Measurements from ENCODE around the gene CDS1.
"Not testable (repeated sequence)": the region's sequence is repeated elsewhere in the genome, so short reads cannot be mapped to it uniquely, and the experiment has no call there.

The CDS1 gene

DNA sequence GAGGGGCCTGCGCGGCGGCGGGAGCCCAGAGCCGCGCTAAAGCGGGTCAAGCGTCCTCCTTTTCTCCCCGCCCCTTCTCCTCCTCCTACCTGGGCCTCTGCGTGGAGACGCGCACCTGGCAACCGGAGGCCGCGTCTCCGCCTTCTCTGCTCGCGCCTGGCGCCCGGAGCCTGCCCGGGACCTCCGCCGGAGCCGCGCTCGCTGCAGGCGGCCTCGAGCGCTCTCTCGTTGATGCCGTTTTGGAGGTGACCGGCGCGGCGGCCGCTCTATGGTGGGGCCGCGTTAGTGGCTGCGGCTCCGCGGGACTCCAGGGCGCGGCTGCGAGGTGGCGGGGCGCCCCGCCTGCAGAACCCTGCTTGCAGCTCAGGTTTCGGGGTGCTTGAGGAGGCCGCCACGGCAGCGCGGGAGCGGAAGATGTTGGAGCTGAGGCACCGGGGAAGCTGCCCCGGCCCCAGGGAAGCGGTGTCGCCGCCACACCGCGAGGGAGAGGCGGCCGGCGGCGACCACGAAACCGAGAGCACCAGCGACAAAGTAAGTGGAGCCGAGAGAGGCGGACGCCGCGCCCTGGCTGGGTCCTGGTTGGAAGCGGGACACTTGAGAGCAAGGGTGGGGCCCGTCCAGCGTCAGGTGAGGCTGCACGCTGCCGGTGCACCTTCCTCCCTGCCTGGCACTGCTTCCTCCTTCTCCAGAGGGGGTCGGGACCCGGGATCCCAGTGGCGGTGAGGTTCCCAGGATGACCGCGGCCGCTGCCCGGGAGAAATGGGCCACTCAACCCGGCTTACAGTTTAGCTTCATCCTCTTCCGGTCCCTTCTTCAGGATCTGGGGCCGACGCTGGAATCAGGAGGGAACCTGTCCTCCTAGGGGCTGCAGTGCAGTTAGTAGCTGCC, at the start of gene CDS1:
Gene CDS1, plus strand, starts transcription at position 140 of the 888 bp plus-strand sequence. Its CDS starts 275 bp downstream, at position 415.
- Histone ChIP-seq H3K4me3 (ENCODE audit: low read depth in 1 of 2, low read length in 1 of 2) (peak within 1 kb of the TSS; percentile 55 to 66), H3K9me3 (no peaks in the 10 kb centered on the region), H3K27me3 (peaks cover 94% of the 10 kb centered on the region), H3K36me3 (no peaks in the 10 kb centered on the region), H3K4me1 (ENCODE audit: control insufficient read depth in 1 of 2, insufficient read depth in 1 of 2, low read depth in 1 of 2, low read length in 1 of 2) (peaks cover 9 to 22% of the 10 kb centered on the region in 2 experiments), H3K27ac (no peak within 1 kb of the TSS)
- TF ChIP-seq, protein P1, sequence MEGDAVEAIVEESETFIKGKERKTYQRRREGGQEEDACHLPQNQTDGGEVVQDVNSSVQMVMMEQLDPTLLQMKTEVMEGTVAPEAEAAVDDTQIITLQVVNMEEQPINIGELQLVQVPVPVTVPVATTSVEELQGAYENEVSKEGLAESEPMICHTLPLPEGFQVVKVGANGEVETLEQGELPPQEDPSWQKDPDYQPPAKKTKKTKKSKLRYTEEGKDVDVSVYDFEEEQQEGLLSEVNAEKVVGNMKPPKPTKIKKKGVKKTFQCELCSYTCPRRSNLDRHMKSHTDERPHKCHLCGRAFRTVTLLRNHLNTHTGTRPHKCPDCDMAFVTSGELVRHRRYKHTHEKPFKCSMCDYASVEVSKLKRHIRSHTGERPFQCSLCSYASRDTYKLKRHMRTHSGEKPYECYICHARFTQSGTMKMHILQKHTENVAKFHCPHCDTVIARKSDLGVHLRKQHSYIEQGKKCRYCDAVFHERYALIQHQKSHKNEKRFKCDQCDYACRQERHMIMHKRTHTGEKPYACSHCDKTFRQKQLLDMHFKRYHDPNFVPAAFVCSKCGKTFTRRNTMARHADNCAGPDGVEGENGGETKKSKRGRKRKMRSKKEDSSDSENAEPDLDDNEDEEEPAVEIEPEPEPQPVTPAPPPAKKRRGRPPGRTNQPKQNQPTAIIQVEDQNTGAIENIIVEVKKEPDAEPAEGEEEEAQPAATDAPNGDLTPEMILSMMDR (IDR thresholded peaks at IDR 0.05): no peak

DNA sequence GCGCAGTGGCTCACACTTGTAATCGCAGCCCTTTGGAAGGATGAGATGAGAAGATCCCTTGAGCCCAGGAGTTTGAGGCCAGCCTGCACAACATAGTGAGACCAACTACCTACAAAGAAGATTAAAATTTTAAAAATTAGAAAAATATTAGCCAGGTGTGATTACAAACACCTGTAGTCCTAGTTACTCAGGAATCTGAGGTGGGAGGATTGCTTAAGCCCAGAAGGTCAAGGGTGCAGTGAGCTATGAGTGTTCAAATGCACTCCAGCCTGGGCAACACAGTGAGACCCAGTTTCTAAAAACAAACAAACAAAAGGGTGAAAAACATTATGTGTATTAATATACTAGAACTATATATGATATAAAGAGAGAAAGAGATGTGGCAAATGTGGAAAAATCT, 47.0 kb upstream of the CDS1 start:
- H3K4me1 ChIP-seq (ENCODE audit: control insufficient read depth in 1 of 2, insufficient read depth in 1 of 2, low read depth in 1 of 2, low read length in 1 of 2): no peaks in the 10 kb centered on the region
- TF ChIP-seq, protein P1 (IDR thresholded peaks at IDR 0.05): no peak
- H3K9me3 ChIP-seq: no peaks in the 10 kb centered on the region
- no peak overlapping the region for H3K4me3 ChIP-seq (ENCODE audit: low read depth in 1 of 2, low read length in 1 of 2)
- H3K36me3 ChIP-seq: no peaks in the 10 kb centered on the region
- no peak overlapping the region for H3K27ac ChIP-seq
- peaks cover under 1% of the 10 kb centered on the region for H3K27me3 ChIP-seq

DNA sequence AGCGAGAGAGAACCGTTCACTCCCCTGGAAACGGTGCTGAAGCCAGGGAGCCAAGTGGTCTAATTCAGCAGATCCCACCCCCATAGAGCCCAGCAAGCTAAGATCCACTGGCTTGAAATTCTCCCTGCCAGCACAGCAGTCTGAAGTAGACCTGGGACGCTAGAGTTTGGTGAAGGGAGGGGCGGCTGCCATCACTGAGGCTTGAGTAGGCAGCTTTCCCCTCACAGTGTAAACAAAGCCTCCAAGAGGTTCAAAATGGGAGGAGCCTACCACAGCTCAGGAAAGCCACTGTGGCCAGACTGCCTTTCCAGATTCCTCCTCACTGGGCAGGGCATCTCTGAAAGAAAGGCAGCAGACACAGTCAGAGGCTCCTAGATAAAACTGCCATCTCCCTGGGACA, 37.8 kb upstream of the CDS1 start:
- no peak overlapping the region for H3K27ac ChIP-seq
- TF ChIP-seq, protein P1 (IDR thresholded peaks at IDR 0.05): no peak
- no peaks in the 10 kb centered on the region for H3K9me3 ChIP-seq
- H3K4me3 ChIP-seq (ENCODE audit: low read depth in 1 of 2, low read length in 1 of 2): no peak overlapping the region
- H3K27me3 ChIP-seq: no peaks in the 10 kb centered on the region
- no peaks in the 10 kb centered on the region for H3K4me1 ChIP-seq (ENCODE audit: control insufficient read depth in 1 of 2, insufficient read depth in 1 of 2, low read depth in 1 of 2, low read length in 1 of 2)
- H3K36me3 ChIP-seq: no peaks in the 10 kb centered on the region

DNA sequence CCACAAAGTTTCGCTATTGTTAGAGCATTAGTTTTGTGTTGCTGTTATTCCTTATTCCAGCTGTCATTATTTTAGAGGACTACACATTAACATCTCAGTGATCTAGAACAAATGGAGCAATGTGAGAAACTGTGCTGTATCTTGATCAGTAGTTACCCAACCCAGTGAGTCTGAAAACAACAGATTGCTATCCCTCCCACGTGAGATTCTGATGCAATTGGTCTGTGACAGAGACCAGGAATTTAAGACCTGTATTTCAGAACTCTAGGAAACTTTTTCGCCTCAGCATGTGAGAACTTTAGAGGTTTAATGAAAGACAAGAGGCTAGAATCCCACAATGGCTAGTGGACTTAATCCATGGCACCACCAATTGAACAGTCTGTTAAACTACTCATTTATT, 35.7 kb upstream of the CDS1 start:
- H3K4me1 ChIP-seq (ENCODE audit: control insufficient read depth in 1 of 2, insufficient read depth in 1 of 2, low read depth in 1 of 2, low read length in 1 of 2): no peaks in the 10 kb centered on the region

GRCh38 chr4:84549191-84549590, 33.7 kb upstream of the CDS1 start:
- H3K27ac ChIP-seq; H3K36me3 ChIP-seq; H3K4me1 ChIP-seq (ENCODE audit: control insufficient read depth in 1 of 2, insufficient read depth in 1 of 2, low read depth in 1 of 2, low read length in 1 of 2); H3K4me3 ChIP-seq (ENCODE audit: low read depth in 1 of 2, low read length in 1 of 2); H3K27me3 ChIP-seq; H3K9me3 ChIP-seq: not testable (repeated sequence)

More for the DNA sequence above, 35.7 kb upstream of the CDS1 start:
- no peak overlapping the region for H3K27ac ChIP-seq
- no peak overlapping the region for H3K4me3 ChIP-seq (ENCODE audit: low read depth in 1 of 2, low read length in 1 of 2)
- no peaks in the 10 kb centered on the region for H3K36me3 ChIP-seq
- TF ChIP-seq, protein P1 (IDR thresholded peaks at IDR 0.05): no peak
- H3K27me3 ChIP-seq: no peaks in the 10 kb centered on the region
- H3K9me3 ChIP-seq: no peaks in the 10 kb centered on the region

- H3K4me1 ChIP-seq (ENCODE audit: control insufficient read depth in 1 of 2, insufficient read depth in 1 of 2, low read depth in 1 of 2, low read length in 1 of 2): no peaks in the 10 kb centered on the region
- TF ChIP-seq, protein P1 (IDR thresholded peaks at IDR 0.05): no peak
These were observed 20.8 kb upstream of the CDS1 start for GRCh38 chr4:84562156-84562555.

More at GRCh38 chr4:84562156-84562555, 20.8 kb upstream of the CDS1 start:
- Histone ChIP-seq H3K36me3 (no peaks in the 10 kb centered on the region), H3K9me3 (no peaks in the 10 kb centered on the region), H3K27ac (no peak overlapping the region), H3K4me3 (ENCODE audit: low read depth in 1 of 2, low read length in 1 of 2) (no peak overlapping the region), H3K27me3 (peaks cover 3% of the 10 kb centered on the region)
